GM21423 (cell line): ENCODE measurements around the gene STK32A.

Experiments
- ATAC-seq: cut with Tn5 transposase; IDR thresholded peaks from one replicate; pipeline ENCODE4 v1.9.1; 2021; ENCODE audit warnings: mild to moderate bottlenecking, moderate library complexity; ENCODE audit not compliant: unreplicated experiment

The STK32A gene

GRCh38 chr5:147248561-147248960 lies 13.7 kb downstream of the STK32A start:
- no peak for ATAC-seq

GRCh38 chr5:147259837-147260236 lies 25.0 kb downstream of the STK32A start:
- no peak for ATAC-seq

- no peak for ATAC-seq
Observed at GRCh38 chr5:147267082-147267832, 32.4 kb downstream of the STK32A start.

- no peak for ATAC-seq
Observed at GRCh38 chr5:147276497-147276896, 41.7 kb downstream of the STK32A start.

GRCh38 chr5:147286296-147286695 lies 51.5 kb downstream of the STK32A start:
- ATAC-seq, result no peak

- no peak for ATAC-seq
Observed at GRCh38 chr5:147287110-147287509, 52.3 kb downstream of the STK32A start.

GRCh38 chr5:147290261-147290660 lies 55.4 kb downstream of the STK32A start:
- no peak for ATAC-seq

GRCh38 chr5:147303251-147303650 lies 68.4 kb downstream of the STK32A start:
- no peak for ATAC-seq

GRCh38 chr5:147303976-147304375 lies 69.2 kb downstream of the STK32A start:
- no peak for ATAC-seq

- no peak for ATAC-seq
Observed at GRCh38 chr5:147305147-147305546, 70.3 kb downstream of the STK32A start.

- no peak for ATAC-seq
Observed at GRCh38 chr5:147306351-147306750, 71.5 kb downstream of the STK32A start.

- no peak for ATAC-seq
Observed at GRCh38 chr5:147307170-147307569, 72.3 kb downstream of the STK32A start.

GRCh38 chr5:147309621-147310020 lies 74.8 kb downstream of the STK32A start:
- no peak for ATAC-seq

GRCh38 chr5:147310059-147310704 lies 75.4 kb downstream of the STK32A start:
- no peak for ATAC-seq

- ATAC-seq, result no peak
Observed at GRCh38 chr5:147317978-147318684, 83.3 kb downstream of the STK32A start.

- no peak for ATAC-seq
Observed at GRCh38 chr5:147321569-147321968, 86.7 kb downstream of the STK32A start.

GRCh38 chr5:147327421-147327820 lies 92.6 kb downstream of the STK32A start:
- ATAC-seq, result no peak

GRCh38 chr5:147327905-147328304 lies 93.1 kb downstream of the STK32A start:
- no peak for ATAC-seq

- no peak for ATAC-seq
Observed at GRCh38 chr5:147332658-147333057, 97.8 kb downstream of the STK32A start.

GRCh38 chr5:147336876-147337275 lies 102.0 kb downstream of the STK32A start:
- ATAC-seq, result no peak

- no peak for ATAC-seq
Observed at GRCh38 chr5:147339313-147339712, 104.5 kb downstream of the STK32A start.

- no peak for ATAC-seq
Observed at GRCh38 chr5:147340941-147341340, 106.1 kb downstream of the STK32A start.
